Measurements from ENCODE around the gene TCF4. TPM values are rescaled to one million over a fixed set of nuclear protein-coding genes. Genes with fewer than 3 reads are reported as not detected.

TCF4 gene
- total and polyA plus RNA-seq, 10 donors, result 14.6 to 200 (median 153) TPM

GRCh38 chr18:55625901-55626300, 37.9 kb upstream of the TCF4 start:
- DNase-seq, result no peak
- intact Hi-C loops (cut with DNase I; ENCODE audit: low total_unique reads), result no loop called here
- Histone ChIP-seq H3K27ac (no peak overlapping the region), H3K4me1 (no peaks in the 10 kb centered on the region), H3K36me3 (no peaks in the 10 kb centered on the region), H3K27me3 (replicated peaks in 1 of 7) (no peaks in the 10 kb centered on the region), H3K9me3 (no peaks in the 10 kb centered on the region), H3K4me3 (no peak overlapping the region)
- 82 to 91% (median 87%) methylated on average over 2 of the region's 2 CpGs for WGBS, 5 donors
- TF ChIP-seq POLR2AphosphoS5 (IDR thresholded peaks at IDR 0.05) (no peak), POLR2A (IDR thresholded peaks at IDR 0.05) (no peak)
- TF ChIP-seq, protein P1, sequence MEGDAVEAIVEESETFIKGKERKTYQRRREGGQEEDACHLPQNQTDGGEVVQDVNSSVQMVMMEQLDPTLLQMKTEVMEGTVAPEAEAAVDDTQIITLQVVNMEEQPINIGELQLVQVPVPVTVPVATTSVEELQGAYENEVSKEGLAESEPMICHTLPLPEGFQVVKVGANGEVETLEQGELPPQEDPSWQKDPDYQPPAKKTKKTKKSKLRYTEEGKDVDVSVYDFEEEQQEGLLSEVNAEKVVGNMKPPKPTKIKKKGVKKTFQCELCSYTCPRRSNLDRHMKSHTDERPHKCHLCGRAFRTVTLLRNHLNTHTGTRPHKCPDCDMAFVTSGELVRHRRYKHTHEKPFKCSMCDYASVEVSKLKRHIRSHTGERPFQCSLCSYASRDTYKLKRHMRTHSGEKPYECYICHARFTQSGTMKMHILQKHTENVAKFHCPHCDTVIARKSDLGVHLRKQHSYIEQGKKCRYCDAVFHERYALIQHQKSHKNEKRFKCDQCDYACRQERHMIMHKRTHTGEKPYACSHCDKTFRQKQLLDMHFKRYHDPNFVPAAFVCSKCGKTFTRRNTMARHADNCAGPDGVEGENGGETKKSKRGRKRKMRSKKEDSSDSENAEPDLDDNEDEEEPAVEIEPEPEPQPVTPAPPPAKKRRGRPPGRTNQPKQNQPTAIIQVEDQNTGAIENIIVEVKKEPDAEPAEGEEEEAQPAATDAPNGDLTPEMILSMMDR (IDR thresholded peaks at IDR 0.05 in 8 of 11, conservative IDR thresholded peaks at IDR 0.05 in 3 of 11), result no peak

DNA sequence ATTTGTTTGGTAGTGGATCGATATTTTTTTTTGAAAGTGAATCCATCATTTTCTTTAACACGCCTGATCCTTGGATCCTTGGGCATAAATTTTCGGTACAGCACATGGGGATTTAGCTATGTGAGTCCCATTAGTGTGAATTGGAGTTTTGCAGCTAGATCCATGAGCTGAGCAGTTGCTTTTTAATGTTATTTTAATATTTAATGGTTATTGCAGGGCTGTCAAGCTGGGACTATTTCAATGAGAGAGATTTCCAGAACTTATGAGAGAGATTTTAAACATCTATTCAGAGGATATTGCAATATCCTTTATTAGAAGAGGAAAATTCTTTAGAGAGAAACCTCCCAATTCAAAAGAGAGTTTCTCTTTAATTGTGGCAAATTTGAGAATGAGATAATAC, 35.6 kb upstream of the TCF4 start:
- no peak overlapping the region for H3K27ac ChIP-seq
- intact Hi-C loops (cut with DNase I; ENCODE audit: low total_unique reads), result no loop called here
- H3K27me3 ChIP-seq (replicated peaks in 1 of 7), result no peaks in the 10 kb centered on the region
- no peak for DNase-seq
- no peaks in the 10 kb centered on the region for H3K36me3 ChIP-seq
- H3K9me3 ChIP-seq, result peaks cover 0 to under 1% (median 0%) of the 10 kb centered on the region in 8 donors
- H3K4me1 ChIP-seq, result no peaks in the 10 kb centered on the region
- H3K4me3 ChIP-seq, result no peak overlapping the region
- WGBS, 5 donors, result 88 to 96% (median 93%) methylated on average over 3 of the region's 3 CpGs
- no peak for TF ChIP-seq POLR2A (IDR thresholded peaks at IDR 0.05)
- no peak for TF ChIP-seq POLR2AphosphoS5 (IDR thresholded peaks at IDR 0.05)
- TF ChIP-seq, protein P1 (IDR thresholded peaks at IDR 0.05 in 8 of 11, conservative IDR thresholded peaks at IDR 0.05 in 3 of 11), result no peak

- peaks cover 0 to 21% (median 8%) of the 10 kb centered on the region in 8 donors for H3K9me3 ChIP-seq
- no peak for DNase-seq
- no peaks in the 10 kb centered on the region for H3K4me1 ChIP-seq
- no peaks in the 10 kb centered on the region for H3K27me3 ChIP-seq (replicated peaks in 1 of 7)
- WGBS, 5 donors, result 89 to 97% (median 91%) methylated on average over 2 of the region's 2 CpGs
- H3K4me3 ChIP-seq, result no peak overlapping the region
- H3K27ac ChIP-seq, result no peak overlapping the region
- H3K36me3 ChIP-seq, result no peaks in the 10 kb centered on the region
- intact Hi-C loops (cut with DNase I; ENCODE audit: low total_unique reads), result no loop called here
- TF ChIP-seq, protein P1 (IDR thresholded peaks at IDR 0.05 in 8 of 11, conservative IDR thresholded peaks at IDR 0.05 in 3 of 11), result no peak
- TF ChIP-seq POLR2AphosphoS5 (IDR thresholded peaks at IDR 0.05), result no peak
- no peak for TF ChIP-seq POLR2A (IDR thresholded peaks at IDR 0.05)
These were observed 22.5 kb upstream of the TCF4 start for GRCh38 chr18:55610506-55610905.

GRCh38 chr18:55609160-55609825, 21.3 kb upstream of the TCF4 start:
- intact Hi-C loops (cut with DNase I; ENCODE audit: low total_unique reads), result no loop called here

More at GRCh38 chr18:55609160-55609825, 21.3 kb upstream of the TCF4 start:
- Histone ChIP-seq H3K36me3 (no peaks in the 10 kb centered on the region), H3K27ac (no peak overlapping the region), H3K27me3 (replicated peaks in 1 of 7) (no peaks in the 10 kb centered on the region), H3K4me3 (no peak overlapping the region), H3K9me3 (peaks cover 0 to 13% (median 4%) of the 10 kb centered on the region in 8 donors), H3K4me1 (no peaks in the 10 kb centered on the region)
- WGBS, 5 donors, result 85 to 93% (median 87%) methylated on average over 6 of the region's 6 CpGs
- no peak for DNase-seq
- TF ChIP-seq, protein P1 (IDR thresholded peaks at IDR 0.05 in 8 of 11, conservative IDR thresholded peaks at IDR 0.05 in 3 of 11), result no peak
- no peak for TF ChIP-seq POLR2AphosphoS5 (IDR thresholded peaks at IDR 0.05)

Data from spleen (tissue), 11 donors.